Dedifferentiated amniotic fluid mesenchymal stem cell (primary cell): ENCODE results near the gene ATP5ME.
"Not testable (repeated sequence)": the region's sequence is repeated elsewhere in the genome, so short reads cannot be mapped to it uniquely, and the experiment has no call there.

Experiments
- DNase-seq: peaks from one replicate; pipeline ENCODE4 v3.0.0-alpha.2; 2016; ENCODE audit errors: extremely low spot score

Gene ATP5ME

DNA sequence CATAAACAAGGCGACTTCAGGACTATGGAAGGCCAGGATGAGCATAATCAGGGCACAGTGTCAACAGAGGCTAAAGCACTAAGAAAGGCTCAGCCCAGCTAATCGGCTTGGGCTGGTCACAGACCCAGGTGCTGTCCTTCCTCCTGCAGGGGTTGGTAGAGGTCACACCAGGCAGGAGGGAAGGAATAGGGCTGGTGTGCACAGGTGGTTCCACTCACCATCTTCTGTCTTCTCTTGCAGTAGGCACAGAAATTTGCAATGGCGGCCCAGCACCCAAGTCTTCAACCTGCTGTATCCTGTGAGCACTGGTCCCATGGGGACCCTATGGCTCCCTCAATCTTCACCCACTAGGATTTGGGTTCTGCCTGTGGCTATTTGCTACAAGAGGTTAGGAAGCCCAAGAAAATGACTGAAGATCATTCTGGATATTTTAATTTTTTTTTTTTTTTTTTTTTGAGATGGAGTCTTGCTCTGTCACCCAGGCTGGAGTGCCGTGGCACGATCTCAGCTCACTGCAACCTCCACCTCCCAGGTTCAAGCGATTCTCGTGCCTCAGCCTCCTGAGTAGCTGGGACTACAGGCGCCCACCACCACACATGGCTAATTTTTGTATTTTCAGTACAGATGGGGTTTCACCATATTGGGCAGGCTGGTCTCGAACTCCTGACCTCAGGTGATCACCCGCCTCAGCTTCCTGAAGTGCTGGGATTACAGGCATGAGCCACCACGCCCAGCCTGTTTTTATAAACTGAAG is 4.1 kb downstream of the ATP5ME start:
- not testable (repeated sequence) for DNase-seq

DNA sequence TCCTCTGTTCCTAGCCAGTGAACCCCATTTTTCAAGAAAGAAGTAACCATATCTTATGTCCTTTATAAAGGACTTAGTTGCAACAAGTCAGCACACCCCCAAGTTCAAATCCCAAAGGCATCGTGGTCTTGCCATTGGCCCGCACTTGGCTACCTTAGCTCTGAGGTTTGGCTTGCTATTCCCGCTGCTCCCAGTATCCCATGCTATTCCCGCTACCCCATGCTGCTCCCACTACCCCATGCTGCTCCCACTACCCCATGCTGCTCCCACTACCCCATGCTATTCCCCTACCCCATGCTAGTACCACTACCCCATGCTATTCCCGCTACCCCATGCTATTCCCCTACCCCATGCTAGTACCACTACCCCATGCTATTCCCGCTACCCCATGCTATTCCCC is 5.9 kb downstream of the ATP5ME start:
- not testable (repeated sequence) for DNase-seq

DNA sequence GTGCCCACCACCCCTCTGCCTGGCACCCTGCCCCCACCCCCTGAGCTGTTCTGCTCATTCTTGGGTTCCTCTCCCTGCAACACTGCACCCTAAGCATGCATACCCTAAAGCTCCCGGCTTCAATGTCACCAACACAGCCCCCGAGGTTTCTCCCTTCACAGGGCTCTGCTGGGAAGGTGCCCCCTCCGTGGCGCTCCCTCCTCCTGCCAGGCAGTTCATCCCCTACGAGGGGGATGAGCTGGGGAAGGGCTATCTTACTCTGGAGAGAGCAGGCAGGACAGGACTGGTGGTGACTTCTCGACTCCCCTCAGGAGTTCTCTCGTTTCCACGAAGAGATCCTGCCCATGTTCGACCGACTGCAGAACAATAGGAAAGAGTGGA is 6.5 kb downstream of the ATP5ME start:
- no peak for DNase-seq

DNA sequence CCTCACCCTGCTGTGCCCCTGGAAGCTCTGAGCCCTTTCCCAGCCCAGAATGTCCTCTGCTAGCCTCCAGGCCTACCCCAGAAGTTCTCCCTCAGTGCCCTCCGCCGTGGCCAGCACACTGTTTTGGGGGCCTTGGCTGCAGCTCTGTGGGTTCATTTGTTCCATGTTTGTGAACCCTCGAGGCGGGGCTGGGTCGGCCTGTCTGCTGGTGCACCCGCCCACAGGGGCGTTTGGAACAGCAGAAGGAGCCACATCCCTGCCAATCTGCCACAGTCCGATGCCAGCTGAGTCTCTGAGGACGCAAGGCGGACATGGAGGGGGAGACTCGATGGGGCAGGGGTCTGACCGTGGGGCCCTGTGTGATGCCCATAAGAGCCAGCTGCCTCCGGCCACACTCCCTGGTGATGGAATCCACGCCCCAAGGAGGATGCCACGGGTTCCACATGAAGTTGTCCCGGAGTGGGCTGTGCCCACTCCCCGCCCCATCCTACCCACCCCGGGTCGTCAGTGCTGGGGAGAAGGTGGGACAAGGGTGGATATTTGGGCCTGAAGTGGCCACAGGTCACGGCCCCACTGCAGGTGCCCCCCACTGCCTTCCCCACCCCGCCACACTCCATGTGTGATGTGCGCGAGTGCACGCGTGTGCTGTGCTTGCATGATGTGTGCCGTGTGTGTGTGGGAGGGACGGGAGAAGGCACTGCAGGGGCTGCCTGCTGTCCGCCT is 7.1 kb downstream of the ATP5ME start:
- DNase-seq, result no peak

- DNase-seq, result no peak
Observed at GRCh38 chr4:666436-666810, 7.7 kb downstream of the ATP5ME start.

- DNase-seq, result no peak
Observed at GRCh38 chr4:665751-666435, 8.2 kb downstream of the ATP5ME start.

GRCh38 chr4:665381-665750 is 8.7 kb downstream of the ATP5ME start:
- DNase-seq, result no peak

- no peak for DNase-seq
Observed at GRCh38 chr4:664713-665231, 9.3 kb downstream of the ATP5ME start.

DNA sequence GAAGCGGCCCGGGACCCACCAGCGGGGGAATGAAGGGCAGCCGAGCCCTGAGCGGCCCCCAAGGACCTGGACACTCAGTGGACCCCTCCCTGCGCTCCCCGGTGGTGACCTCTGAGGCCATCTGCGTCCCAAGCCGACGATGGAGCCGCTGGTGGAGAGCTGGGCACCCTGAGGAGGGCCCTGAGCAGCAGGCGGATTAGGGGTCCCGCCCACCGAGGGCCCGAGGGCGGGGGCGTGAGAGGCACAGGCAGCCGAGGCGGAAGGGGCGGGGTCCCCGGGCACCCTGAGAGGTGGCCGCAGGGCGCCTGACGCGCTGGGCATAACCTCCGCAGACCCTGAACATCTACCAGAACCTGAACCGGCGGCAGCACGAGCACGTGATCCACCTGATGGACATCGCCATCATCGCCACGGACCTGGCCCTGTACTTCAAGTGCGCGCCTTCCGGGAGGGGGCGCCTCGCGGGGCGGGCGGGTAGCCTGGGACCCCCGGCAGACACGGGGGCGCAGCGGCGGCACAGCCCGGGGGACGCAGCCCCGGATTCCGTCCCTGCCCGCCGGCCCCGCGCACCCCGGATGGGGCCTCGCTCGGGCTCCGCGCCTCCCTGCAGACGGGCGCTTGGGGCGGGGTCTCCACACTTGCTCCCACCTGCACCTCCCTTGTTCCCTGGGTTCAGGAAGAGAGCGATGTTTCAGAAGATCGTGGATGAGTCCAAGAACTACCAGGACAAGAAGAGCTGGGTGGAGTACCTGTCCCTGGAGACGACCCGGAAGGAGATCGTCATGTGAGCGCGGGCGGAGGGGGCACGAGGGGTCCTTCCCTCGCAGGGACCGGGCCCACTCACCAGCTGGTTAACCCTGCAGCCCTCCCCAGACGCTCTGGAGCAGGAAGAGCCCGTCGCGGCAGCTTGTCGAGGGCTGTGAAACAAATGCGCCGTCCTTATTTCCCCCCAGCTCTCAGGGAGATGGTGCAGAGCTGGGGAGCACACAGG is 10.3 kb downstream of the ATP5ME start:
- no peak for DNase-seq

GRCh38 chr4:663046-663437 is 11.0 kb downstream of the ATP5ME start:
- DNase-seq, result no peak

- no peak for DNase-seq
Observed at GRCh38 chr4:661881-662761, 12.0 kb downstream of the ATP5ME start.

GRCh38 chr4:661231-661630 is 12.8 kb downstream of the ATP5ME start:
- no peak for DNase-seq

- no peak for DNase-seq
Observed at GRCh38 chr4:660401-660800, 13.7 kb downstream of the ATP5ME start.

GRCh38 chr4:659851-660250 is 14.2 kb downstream of the ATP5ME start:
- no peak for DNase-seq

GRCh38 chr4:658681-659667 is 15.1 kb downstream of the ATP5ME start:
- DNase-seq, result no peak

DNA sequence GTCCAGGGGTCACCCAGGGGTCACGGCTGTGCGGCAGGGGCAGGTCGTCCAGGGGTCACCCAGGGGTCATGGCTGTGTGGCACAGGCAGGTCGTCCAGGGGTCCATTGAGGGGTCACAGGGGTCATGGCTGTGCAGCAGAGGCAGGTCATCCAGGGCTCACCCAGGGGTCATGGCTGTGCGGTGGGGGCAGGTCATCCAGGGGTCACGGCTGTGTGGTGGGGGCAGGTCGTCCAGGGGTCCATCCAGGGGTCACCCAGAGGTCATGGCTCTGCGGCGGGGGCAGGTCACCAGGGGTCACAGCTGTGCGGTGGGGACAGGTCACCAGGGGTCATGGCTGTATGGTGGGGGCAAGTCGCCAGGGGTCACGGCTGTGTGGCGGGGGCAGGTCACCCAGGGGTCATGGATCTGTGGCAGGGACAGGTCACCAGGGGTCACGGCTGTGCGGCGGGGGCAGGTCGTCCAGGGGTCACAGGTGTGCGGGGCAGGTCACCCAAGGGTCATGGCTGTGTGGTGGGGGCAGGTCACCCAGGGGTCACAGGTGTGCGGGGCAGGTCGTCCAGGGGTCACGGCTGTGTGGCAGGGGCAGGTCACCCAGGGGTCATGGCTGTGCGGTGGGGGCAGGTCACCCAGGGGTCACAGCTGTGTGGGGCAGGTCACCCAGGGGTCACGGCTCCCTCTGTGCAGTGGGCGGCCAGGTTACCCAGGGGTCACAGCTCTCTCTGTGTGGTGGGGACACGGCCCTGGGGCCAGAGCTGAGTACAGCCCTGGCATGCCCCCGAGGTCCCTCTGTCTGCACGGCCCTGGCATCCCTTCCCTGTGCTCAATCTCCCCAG is 16.0 kb downstream of the ATP5ME start:
- no peak for DNase-seq

DNA sequence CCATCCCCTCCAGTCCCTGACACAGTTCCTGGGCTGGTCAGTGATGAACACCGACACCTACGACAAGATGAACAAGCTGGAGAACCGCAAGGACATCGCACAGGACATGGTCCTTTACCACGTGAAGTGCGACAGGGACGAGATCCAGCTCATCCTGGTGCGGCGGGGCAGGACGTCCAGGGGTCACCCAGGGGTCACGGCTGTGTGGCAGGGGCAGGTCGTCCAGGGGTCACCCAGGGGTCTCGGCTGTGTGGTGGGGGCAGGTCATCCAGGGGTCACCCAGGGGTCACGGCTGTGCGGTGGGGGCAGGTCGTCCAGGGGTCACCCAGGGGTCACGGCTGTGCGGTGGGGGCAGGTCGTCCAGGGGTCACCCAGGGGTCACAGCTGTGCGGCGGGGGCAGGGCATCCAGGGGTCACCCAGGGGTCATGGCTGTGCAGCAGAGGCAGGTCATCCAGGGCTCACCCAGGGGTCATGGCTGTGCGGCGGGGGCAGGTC is 16.7 kb downstream of the ATP5ME start:
- no peak for DNase-seq
